ENCODE results near the gene DCTN3. TPM values are rescaled to one million over a fixed set of nuclear protein-coding genes. Genes with fewer than 3 reads are reported as not detected.

DCTN3 gene
- polyA plus RNA-seq, 1 donor: 67.2 TPM

GRCh38 chr9:34656992-34657391, 36.7 kb upstream of the DCTN3 start:
- no CpG with 5 or more reads among the region's 5 CpGs for WGBS (ENCODE audit: insufficient coverage, low lambda C conversion rate)
- Histone ChIP-seq H3K27ac (ENCODE audit: low read length) (no peak overlapping the region), H3K9me3 (ENCODE audit: control insufficient read depth, low read depth, low read length) (no peaks in the 10 kb centered on the region), H3K27me3 (ENCODE audit: control insufficient read depth, insufficient read depth, low read length) (no peaks in the 10 kb centered on the region), H3K4me3 (ENCODE audit: low read length) (no peak overlapping the region), H3K4me1 (ENCODE audit: control insufficient read depth, insufficient read depth, low read length) (peaks cover 25% of the 10 kb centered on the region), H3K36me3 (ENCODE audit: control insufficient read depth, insufficient read depth, low read length) (peaks cover 25% of the 10 kb centered on the region)
- no peak for DNase-seq

- Histone ChIP-seq H3K4me3 (ENCODE audit: low read length) (no peak overlapping the region), H3K27ac (ENCODE audit: low read length) (no peak overlapping the region), H3K36me3 (ENCODE audit: control insufficient read depth, insufficient read depth, low read length) (peaks cover 15% of the 10 kb centered on the region), H3K9me3 (ENCODE audit: control insufficient read depth, low read depth, low read length) (no peaks in the 10 kb centered on the region), H3K4me1 (ENCODE audit: control insufficient read depth, insufficient read depth, low read length) (peaks cover 36% of the 10 kb centered on the region), H3K27me3 (ENCODE audit: control insufficient read depth, insufficient read depth, low read length) (no peaks in the 10 kb centered on the region)
- no peak for DNase-seq
- WGBS (ENCODE audit: insufficient coverage, low lambda C conversion rate): no CpG with 5 or more reads among the region's 5 CpGs
These were observed 35.1 kb upstream of the DCTN3 start for GRCh38 chr9:34655394-34655793.

- Histone ChIP-seq H3K36me3 (ENCODE audit: control insufficient read depth, insufficient read depth, low read length) (peaks cover 15% of the 10 kb centered on the region), H3K27ac (ENCODE audit: low read length) (peak overlapping the region; percentile 53), H3K4me3 (ENCODE audit: low read length) (no peak overlapping the region), H3K9me3 (ENCODE audit: control insufficient read depth, low read depth, low read length) (no peaks in the 10 kb centered on the region), H3K27me3 (ENCODE audit: control insufficient read depth, insufficient read depth, low read length) (no peaks in the 10 kb centered on the region), H3K4me1 (ENCODE audit: control insufficient read depth, insufficient read depth, low read length) (peaks cover 36% of the 10 kb centered on the region)
- WGBS (ENCODE audit: insufficient coverage, low lambda C conversion rate): no CpG with 5 or more reads among the region's 11 CpGs
- DNase-seq: peak in 1 of 2 donors; percentile 34
These were observed 34.2 kb upstream of the DCTN3 start for GRCh38 chr9:34654323-34655051.

GRCh38 chr9:34653151-34654072, 33.1 kb upstream of the DCTN3 start:
- DNase-seq: peak in 1 of 2 donors; percentile 43
- peaks cover 26% of the 10 kb centered on the region for H3K36me3 ChIP-seq (ENCODE audit: control insufficient read depth, insufficient read depth, low read length)
- H3K9me3 ChIP-seq (ENCODE audit: control insufficient read depth, low read depth, low read length): no peaks in the 10 kb centered on the region
- H3K4me3 ChIP-seq (ENCODE audit: low read length): no peak overlapping the region
- H3K27me3 ChIP-seq (ENCODE audit: control insufficient read depth, insufficient read depth, low read length): no peaks in the 10 kb centered on the region
- WGBS (ENCODE audit: insufficient coverage, low lambda C conversion rate): no CpG with 5 or more reads among the region's 11 CpGs
- H3K4me1 ChIP-seq (ENCODE audit: control insufficient read depth, insufficient read depth, low read length): peaks cover 40% of the 10 kb centered on the region
- peak overlapping the region; percentile 75 for H3K27ac ChIP-seq (ENCODE audit: low read length)

- WGBS (ENCODE audit: insufficient coverage, low lambda C conversion rate): 63% methylated on average over 2 of the region's 5 CpGs
- H3K4me3 ChIP-seq (ENCODE audit: low read length): peak overlapping the region; percentile 36
- H3K4me1 ChIP-seq (ENCODE audit: control insufficient read depth, insufficient read depth, low read length): peaks cover 48% of the 10 kb centered on the region
- DNase-seq: peak in 1 of 2 donors; percentile 37
- no peaks in the 10 kb centered on the region for H3K27me3 ChIP-seq (ENCODE audit: control insufficient read depth, insufficient read depth, low read length)
- H3K9me3 ChIP-seq (ENCODE audit: control insufficient read depth, low read depth, low read length): no peaks in the 10 kb centered on the region
- peaks cover 29% of the 10 kb centered on the region for H3K36me3 ChIP-seq (ENCODE audit: control insufficient read depth, insufficient read depth, low read length)
- peak overlapping the region; percentile 75 for H3K27ac ChIP-seq (ENCODE audit: low read length)
These were observed 32.3 kb upstream of the DCTN3 start for GRCh38 chr9:34652602-34653000.

GRCh38 chr9:34651876-34652601, 31.7 kb upstream of the DCTN3 start, which contains the start of gene IL11RA:
TSS of gene IL11RA (plus strand) at chr9:34652185. CDS start at chr9:34655218, 3,033 bp downstream.
- Histone ChIP-seq H3K4me3 (ENCODE audit: low read length) (peak within 1 kb of the TSS; percentile 36), H3K36me3 (ENCODE audit: control insufficient read depth, insufficient read depth, low read length) (peaks cover 27% of the 10 kb centered on the region), H3K27ac (ENCODE audit: low read length) (peak within 1 kb of the TSS; percentile 75), H3K27me3 (ENCODE audit: control insufficient read depth, insufficient read depth, low read length) (no peaks in the 10 kb centered on the region), H3K9me3 (ENCODE audit: control insufficient read depth, low read depth, low read length) (no peaks in the 10 kb centered on the region), H3K4me1 (ENCODE audit: control insufficient read depth, insufficient read depth, low read length) (peaks cover 52% of the 10 kb centered on the region)
- peak; percentile 93 to 97 for DNase-seq
- no CpG with 5 or more reads among the region's 24 CpGs for WGBS (ENCODE audit: insufficient coverage, low lambda C conversion rate)

GRCh38 chr9:34651321-34651720, 31.0 kb upstream of the DCTN3 start:
- peaks cover 22% of the 10 kb centered on the region for H3K36me3 ChIP-seq (ENCODE audit: control insufficient read depth, insufficient read depth, low read length)
- DNase-seq: peak in 1 of 2 donors; percentile 66
- peak overlapping the region; percentile 36 for H3K4me3 ChIP-seq (ENCODE audit: low read length)
- peaks cover 52% of the 10 kb centered on the region for H3K4me1 ChIP-seq (ENCODE audit: control insufficient read depth, insufficient read depth, low read length)
- H3K27me3 ChIP-seq (ENCODE audit: control insufficient read depth, insufficient read depth, low read length): no peaks in the 10 kb centered on the region
- WGBS (ENCODE audit: insufficient coverage, low lambda C conversion rate): no CpG with 5 or more reads among the region's 4 CpGs
- peak overlapping the region; percentile 75 for H3K27ac ChIP-seq (ENCODE audit: low read length)
- no peaks in the 10 kb centered on the region for H3K9me3 ChIP-seq (ENCODE audit: control insufficient read depth, low read depth, low read length)

- Histone ChIP-seq H3K36me3 (ENCODE audit: control insufficient read depth, insufficient read depth, low read length) (peaks cover 22% of the 10 kb centered on the region), H3K9me3 (ENCODE audit: control insufficient read depth, low read depth, low read length) (no peaks in the 10 kb centered on the region), H3K4me3 (ENCODE audit: low read length) (no peak overlapping the region), H3K4me1 (ENCODE audit: control insufficient read depth, insufficient read depth, low read length) (peaks cover 57% of the 10 kb centered on the region), H3K27me3 (ENCODE audit: control insufficient read depth, insufficient read depth, low read length) (no peaks in the 10 kb centered on the region), H3K27ac (ENCODE audit: low read length) (peak overlapping the region; percentile 75)
- no peak for DNase-seq
- no CpG with 5 or more reads among the region's 5 CpGs for WGBS (ENCODE audit: insufficient coverage, low lambda C conversion rate)
These were observed 30.5 kb upstream of the DCTN3 start for GRCh38 chr9:34650816-34651215.

GRCh38 chr9:34648673-34649072, 28.4 kb upstream of the DCTN3 start:
- no peaks in the 10 kb centered on the region for H3K27me3 ChIP-seq (ENCODE audit: control insufficient read depth, insufficient read depth, low read length)
- H3K4me3 ChIP-seq (ENCODE audit: low read length): no peak overlapping the region
- H3K36me3 ChIP-seq (ENCODE audit: control insufficient read depth, insufficient read depth, low read length): peaks cover 22% of the 10 kb centered on the region
- H3K27ac ChIP-seq (ENCODE audit: low read length): no peak overlapping the region
- no peak for DNase-seq
- peaks cover 62% of the 10 kb centered on the region for H3K4me1 ChIP-seq (ENCODE audit: control insufficient read depth, insufficient read depth, low read length)
- no peaks in the 10 kb centered on the region for H3K9me3 ChIP-seq (ENCODE audit: control insufficient read depth, low read depth, low read length)
- no CpG with 5 or more reads among the region's 8 CpGs for WGBS (ENCODE audit: insufficient coverage, low lambda C conversion rate)

GRCh38 chr9:34647651-34648050, 27.4 kb upstream of the DCTN3 start:
- Histone ChIP-seq H3K4me1 (ENCODE audit: control insufficient read depth, insufficient read depth, low read length) (peaks cover 51% of the 10 kb centered on the region), H3K9me3 (ENCODE audit: control insufficient read depth, low read depth, low read length) (no peaks in the 10 kb centered on the region), H3K27ac (ENCODE audit: low read length) (peak overlapping the region; percentile 91), H3K4me3 (ENCODE audit: low read length) (peak overlapping the region; percentile 84), H3K36me3 (ENCODE audit: control insufficient read depth, insufficient read depth, low read length) (peaks cover 22% of the 10 kb centered on the region), H3K27me3 (ENCODE audit: control insufficient read depth, insufficient read depth, low read length) (no peaks in the 10 kb centered on the region)
- peak in 1 of 2 donors; percentile 73 for DNase-seq
- WGBS (ENCODE audit: insufficient coverage, low lambda C conversion rate): no CpG with 5 or more reads among the region's 10 CpGs
